IPS DF 6.9 (cell line): Measurements from ENCODE around the gene ORMDL3.
"Not testable (repeated sequence)": the region's sequence is repeated elsewhere in the genome, so short reads cannot be mapped to it uniquely, and the experiment has no call there.

Experiments used
- DNase-seq: peaks from one replicate; pipeline ENCODE4 v3.0.0-alpha.2; 2013; ENCODE audit warnings: low read depth, low spot score
- H3K27ac ChIP-seq: one replicate; pipeline ENCODE4 v1.5.1; 2013; ENCODE audit warnings: low read length, control low read depth
- H3K27me3 ChIP-seq: 2 replicates; pipeline ENCODE4 v1.6.1; 2013; ENCODE audit warnings: mild to moderate bottlenecking, low read length; ENCODE audit not compliant: control insufficient read depth, insufficient read depth
- H3K36me3 ChIP-seq: 2 replicates; pipeline ENCODE4 v1.6.1; 2013; ENCODE audit warnings: low read length; ENCODE audit not compliant: control insufficient read depth, insufficient read depth
- H3K4me1 ChIP-seq: 2 replicates; pipeline ENCODE4 v1.6.1; 2013; ENCODE audit warnings: low read length; ENCODE audit not compliant: control insufficient read depth, insufficient read depth
- H3K4me3 ChIP-seq: 2 replicates; pipeline ENCODE4 v1.5.1; 2013; ENCODE audit warnings: mild to moderate bottlenecking, low read length
- H3K9me3 ChIP-seq: 2 replicates; pipeline ENCODE4 v1.6.1; 2013; ENCODE audit warnings: low read length, inconsistent platforms; ENCODE audit not compliant: control insufficient read depth, insufficient read depth
- WGBS: extraction: QIAGEN DNeasy Blood & Tissue Kit; methylation state at CpG from one replicate; pipeline ENCODE4 v1.1.7; 2013; ENCODE audit warnings: mixed read lengths, missing lambda C conversion rate; ENCODE audit not compliant: insufficient read length, insufficient coverage; 5-methylcytosine and 5-hydroxymethylcytosine counted together

ORMDL3 gene

GRCh38 chr17:39950871-39951348, 23.5 kb upstream of the ORMDL3 start:
- Histone ChIP-seq H3K27ac (no peak overlapping the region), H3K9me3 (no peaks in the 10 kb centered on the region), H3K4me3 (no peak overlapping the region), H3K4me1 (no peaks in the 10 kb centered on the region; the same call in 1 of the 2 replicates), H3K27me3 (no peaks in the 10 kb centered on the region), H3K36me3 (no peaks in the 10 kb centered on the region)
- no peak for DNase-seq
- WGBS, result no CpG with 5 or more reads among the region's 5 CpGs

GRCh38 chr17:39949028-39949427, 21.6 kb upstream of the ORMDL3 start:
- no peaks in the 10 kb centered on the region for H3K27me3 ChIP-seq
- H3K4me3 ChIP-seq, result no peak overlapping the region
- no peak for DNase-seq
- H3K4me1 ChIP-seq, result no peaks in the 10 kb centered on the region; the same call in none of the 2 replicates
- WGBS, result no CpG with 5 or more reads among the region's 2 CpGs
- H3K36me3 ChIP-seq, result no peaks in the 10 kb centered on the region
- H3K9me3 ChIP-seq, result no peaks in the 10 kb centered on the region
- H3K27ac ChIP-seq, result no peak overlapping the region

- H3K4me1 ChIP-seq, H3K36me3 ChIP-seq, H3K27ac ChIP-seq, H3K4me3 ChIP-seq, DNase-seq, H3K9me3 ChIP-seq, H3K27me3 ChIP-seq: not testable (repeated sequence)
- WGBS, result no CpG with 5 or more reads among the region's 5 CpGs
These were observed 21.1 kb upstream of the ORMDL3 start for GRCh38 chr17:39948489-39948828.

- no CpG with 5 or more reads among the region's 15 CpGs for WGBS
- no peaks in the 10 kb centered on the region for H3K27me3 ChIP-seq
- H3K36me3 ChIP-seq, result no peaks in the 10 kb centered on the region
- H3K4me3 ChIP-seq, result no peak overlapping the region
- H3K27ac ChIP-seq, result no peak overlapping the region
- H3K9me3 ChIP-seq, result no peaks in the 10 kb centered on the region
- H3K4me1 ChIP-seq, result no peaks in the 10 kb centered on the region; the same call in 1 of the 2 replicates
- no peak for DNase-seq
These were observed 19.3 kb upstream of the ORMDL3 start for GRCh38 chr17:39946551-39947330.

GRCh38 chr17:39944393-39944711, 17.0 kb upstream of the ORMDL3 start:
- H3K27me3 ChIP-seq, result no peaks in the 10 kb centered on the region
- no peaks in the 10 kb centered on the region; the same call in 1 of the 2 replicates for H3K4me1 ChIP-seq
- WGBS, result no CpG with 5 or more reads among the region's 16 CpGs
- H3K4me3 ChIP-seq, result no peak overlapping the region
- DNase-seq, result no peak
- no peaks in the 10 kb centered on the region for H3K9me3 ChIP-seq
- no peaks in the 10 kb centered on the region for H3K36me3 ChIP-seq
- no peak overlapping the region for H3K27ac ChIP-seq

GRCh38 chr17:39943702-39944392, 16.4 kb upstream of the ORMDL3 start:
- Histone ChIP-seq H3K4me1 (no peaks in the 10 kb centered on the region; the same call in 1 of the 2 replicates), H3K27ac (no peak overlapping the region)

GRCh38 chr17:39939588-39940419, 12.4 kb upstream of the ORMDL3 start:
- no peaks in the 10 kb centered on the region; the same call in 1 of the 2 replicates for H3K4me1 ChIP-seq
- DNase-seq, result no peak

More at GRCh38 chr17:39943702-39944392, 16.4 kb upstream of the ORMDL3 start:
- Histone ChIP-seq H3K36me3 (no peaks in the 10 kb centered on the region), H3K4me3 (no peak overlapping the region), H3K9me3 (no peaks in the 10 kb centered on the region), H3K27me3 (no peaks in the 10 kb centered on the region)
- DNase-seq, result no peak
- no CpG with 5 or more reads among the region's 14 CpGs for WGBS

GRCh38 chr17:39939106-39939505, 11.7 kb upstream of the ORMDL3 start:
- H3K36me3 ChIP-seq, result no peaks in the 10 kb centered on the region
- H3K27me3 ChIP-seq, result no peaks in the 10 kb centered on the region
- no peaks in the 10 kb centered on the region for H3K9me3 ChIP-seq
- H3K27ac ChIP-seq, result no peak overlapping the region
- no peak overlapping the region for H3K4me3 ChIP-seq
- no peak for DNase-seq
- WGBS, result no CpG with 5 or more reads among the region's 3 CpGs
- H3K4me1 ChIP-seq, result no peaks in the 10 kb centered on the region

More at GRCh38 chr17:39939588-39940419, 12.4 kb upstream of the ORMDL3 start:
- no peak overlapping the region for H3K27ac ChIP-seq
- H3K9me3 ChIP-seq, result no peaks in the 10 kb centered on the region
- H3K36me3 ChIP-seq, result no peaks in the 10 kb centered on the region
- H3K27me3 ChIP-seq, result no peaks in the 10 kb centered on the region
- no peak overlapping the region for H3K4me3 ChIP-seq
- no CpG with 5 or more reads among the region's 6 CpGs for WGBS

GRCh38 chr17:39938140-39938869, 10.9 kb upstream of the ORMDL3 start:
- Histone ChIP-seq H3K4me1 (peaks cover 2% of the 10 kb centered on the region; the same call in 1 of the 2 replicates), H3K27ac (no peak overlapping the region)

GRCh38 chr17:39937447-39937846, 10.0 kb upstream of the ORMDL3 start:
- peaks cover 2% of the 10 kb centered on the region; the same call in 1 of the 2 replicates for H3K4me1 ChIP-seq
- H3K9me3 ChIP-seq, result no peaks in the 10 kb centered on the region
- no peak overlapping the region for H3K4me3 ChIP-seq
- no peak overlapping the region for H3K27ac ChIP-seq
- no peak for DNase-seq
- H3K36me3 ChIP-seq, result no peaks in the 10 kb centered on the region
- H3K27me3 ChIP-seq, result no peaks in the 10 kb centered on the region
- WGBS, result no CpG with 5 or more reads among the region's 3 CpGs

More at GRCh38 chr17:39938140-39938869, 10.9 kb upstream of the ORMDL3 start:
- no CpG with 5 or more reads among the region's 8 CpGs for WGBS
- Histone ChIP-seq H3K36me3 (no peaks in the 10 kb centered on the region), H3K9me3 (no peaks in the 10 kb centered on the region), H3K27me3 (no peaks in the 10 kb centered on the region), H3K4me3 (no peak overlapping the region)
- no peak for DNase-seq
